Activated B cell treated with CpG ODN at 0.5 μM for 24 hours (primary cell): Measurements from ENCODE around the gene MFAP2. TPM values are rescaled to one million over a fixed set of nuclear protein-coding genes. Genes with fewer than 3 reads are reported as not detected.
A peak's percentile ranks its signal among the peaks of the same experiment; 100 is the strongest.

Source experiments
- ATAC-seq: fragments of 200-7000 bp; cut with Tn5 transposase; one replicate; pipeline ENCODE4 v1.10.0; 2021; ENCODE audit warnings: low read depth, mild to moderate bottlenecking, moderate library complexity
- CTCF ChIA-PET: fragments of 350-600 bp; sonication (Branson Sonifier 250); formaldehyde crosslinking; loops from one replicate; lab custom pipeline; 2021; ENCODE audit warnings: antibody characterized with exemption; lab: Charles Lee
- POLR2A ChIA-PET: fragments of 350-600 bp; sonication (Branson Sonifier 250); formaldehyde crosslinking; loops from one replicate; lab custom pipeline; 2021; ENCODE audit warnings: antibody characterized with exemption; lab: Charles Lee
- DNase-seq: peaks from one replicate; pipeline ENCODE4 v3.0.0; 2022
- H3K27ac Mint-ChIP-seq: one replicate; pipeline ENCODE4 v1.8.0; 2020; ENCODE audit warnings: mixed read lengths
- H3K27me3 Mint-ChIP-seq: one replicate; pipeline ENCODE4 v1.8.0; 2021; ENCODE audit warnings: mixed read lengths
- H3K36me3 Mint-ChIP-seq: one replicate; pipeline ENCODE4 v1.8.0; 2021; ENCODE audit warnings: low read depth, mixed read lengths
- H3K4me1 Mint-ChIP-seq: one replicate; pipeline ENCODE4 v1.8.0; 2021; ENCODE audit warnings: mixed read lengths
- H3K4me3 Mint-ChIP-seq: one replicate; pipeline ENCODE4 v1.8.0; 2020; ENCODE audit warnings: mild to moderate bottlenecking, mixed read lengths
- H3K9me3 Mint-ChIP-seq: one replicate; pipeline ENCODE4 v1.8.0; 2020; ENCODE audit warnings: mixed read lengths
- intact Hi-C: fragments of 100-400 bp; cut with micrococcal nuclease; formaldehyde crosslinking; loops from one replicate; pipeline ENCODE4 v1.15.1; 2024
- total RNA-seq: library from RNA; stranded (reverse); gene quantifications from 2 replicates; pipeline ENCODE4 v1.2.3, GENCODE V29; 2022
- TF ChIP-seq, protein P1 (sequence below): fragments of 200-600 bp; IDR thresholded peaks from one replicate; pipeline ENCODE4 v1.8.0; 2022; ENCODE audit warnings: antibody characterized with exemption, mild to moderate bottlenecking

Gene MFAP2, protein sequence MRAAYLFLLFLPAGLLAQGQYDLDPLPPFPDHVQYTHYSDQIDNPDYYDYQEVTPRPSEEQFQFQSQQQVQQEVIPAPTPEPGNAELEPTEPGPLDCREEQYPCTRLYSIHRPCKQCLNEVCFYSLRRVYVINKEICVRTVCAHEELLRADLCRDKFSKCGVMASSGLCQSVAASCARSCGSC
- not detected in 2 replicates for total RNA-seq

DNA sequence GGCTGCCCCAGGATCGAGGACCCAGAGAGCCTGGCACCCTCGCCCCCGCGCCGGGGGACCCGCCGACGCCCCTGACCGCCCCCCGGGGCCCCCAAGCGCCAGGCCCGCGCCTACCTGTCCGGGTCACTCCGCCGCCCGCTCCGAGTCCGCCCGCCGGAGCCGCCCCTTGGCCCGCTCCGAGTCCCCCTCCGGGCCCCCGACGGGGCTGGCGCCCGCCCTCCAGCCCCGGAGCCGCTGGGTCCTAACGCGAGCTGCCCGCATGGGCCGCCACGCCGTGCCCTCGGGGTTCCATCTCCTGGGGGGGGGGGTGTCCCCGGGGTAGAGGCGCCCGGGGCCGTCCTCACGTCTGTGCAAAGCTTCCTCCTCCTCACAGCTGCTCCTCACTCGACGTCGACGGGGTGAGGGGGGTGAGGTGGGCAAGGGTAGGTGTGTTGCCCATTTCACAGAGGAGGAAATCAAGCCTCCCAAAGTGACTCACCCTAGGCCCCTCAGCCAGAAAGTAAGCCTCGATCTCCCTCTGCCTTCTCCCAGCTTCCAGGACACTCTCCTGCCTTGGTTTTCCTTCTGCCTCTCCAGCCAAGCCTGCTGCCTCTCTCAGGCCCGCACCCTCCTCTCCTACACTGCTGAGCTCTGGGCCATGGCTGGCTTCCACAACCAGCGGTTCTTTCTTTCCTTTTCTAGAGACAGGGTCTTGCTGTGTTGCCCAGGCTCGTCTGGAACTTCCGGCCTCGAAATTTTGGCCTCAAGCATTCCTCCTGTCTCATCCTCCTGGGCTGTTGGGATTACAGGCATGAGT is at the start of gene MFAP2:
TSS of gene MFAP2 (minus strand) at position 148 of the 796 bp plus-strand sequence. CDS start 2,347 bp downstream, outside the sequence.
- ChIA-PET POLR2A (no interaction called here), CTCF (no interaction called here)
- TF ChIP-seq, protein P1, sequence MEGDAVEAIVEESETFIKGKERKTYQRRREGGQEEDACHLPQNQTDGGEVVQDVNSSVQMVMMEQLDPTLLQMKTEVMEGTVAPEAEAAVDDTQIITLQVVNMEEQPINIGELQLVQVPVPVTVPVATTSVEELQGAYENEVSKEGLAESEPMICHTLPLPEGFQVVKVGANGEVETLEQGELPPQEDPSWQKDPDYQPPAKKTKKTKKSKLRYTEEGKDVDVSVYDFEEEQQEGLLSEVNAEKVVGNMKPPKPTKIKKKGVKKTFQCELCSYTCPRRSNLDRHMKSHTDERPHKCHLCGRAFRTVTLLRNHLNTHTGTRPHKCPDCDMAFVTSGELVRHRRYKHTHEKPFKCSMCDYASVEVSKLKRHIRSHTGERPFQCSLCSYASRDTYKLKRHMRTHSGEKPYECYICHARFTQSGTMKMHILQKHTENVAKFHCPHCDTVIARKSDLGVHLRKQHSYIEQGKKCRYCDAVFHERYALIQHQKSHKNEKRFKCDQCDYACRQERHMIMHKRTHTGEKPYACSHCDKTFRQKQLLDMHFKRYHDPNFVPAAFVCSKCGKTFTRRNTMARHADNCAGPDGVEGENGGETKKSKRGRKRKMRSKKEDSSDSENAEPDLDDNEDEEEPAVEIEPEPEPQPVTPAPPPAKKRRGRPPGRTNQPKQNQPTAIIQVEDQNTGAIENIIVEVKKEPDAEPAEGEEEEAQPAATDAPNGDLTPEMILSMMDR: no peak
- H3K36me3 Mint-ChIP-seq: peaks cover 5% of the 10 kb centered on the region
- intact Hi-C loops: no loop called here
- H3K4me3 Mint-ChIP-seq: peak within 1 kb of the TSS; percentile 70
- ATAC-seq (peak; percentile 10), DNase-seq (no peak)
- H3K27ac Mint-ChIP-seq: no peak within 1 kb of the TSS
- no peaks in the 10 kb centered on the region for H3K9me3 Mint-ChIP-seq
- peaks cover 21% of the 10 kb centered on the region for H3K27me3 Mint-ChIP-seq
- H3K4me1 Mint-ChIP-seq: peaks cover 8% of the 10 kb centered on the region

DNA sequence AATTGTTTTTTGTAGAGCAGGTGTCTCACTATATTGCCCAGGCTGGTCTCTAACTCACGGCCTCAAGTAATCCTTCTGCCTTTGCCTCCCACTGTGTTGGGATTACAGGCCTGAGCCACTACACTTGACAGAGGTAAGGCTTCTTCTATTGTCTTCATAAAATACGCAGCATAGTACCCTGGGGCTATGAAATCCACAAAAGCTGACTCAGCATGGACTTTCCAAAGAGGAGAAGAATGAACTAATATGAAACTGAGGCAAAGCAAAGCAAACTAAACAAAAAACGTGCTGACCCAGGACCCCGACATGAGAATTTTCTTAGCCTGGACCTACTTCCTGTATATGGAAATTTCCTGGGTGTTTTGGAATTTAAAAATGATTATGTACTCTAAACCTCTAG is 49.8 kb upstream of the MFAP2 start:
- no peaks in the 10 kb centered on the region for H3K9me3 Mint-ChIP-seq
- H3K4me3 Mint-ChIP-seq: no peak overlapping the region
- intact Hi-C loops: no loop called here
- ATAC-seq: no peak
- no peak overlapping the region for H3K27ac Mint-ChIP-seq
- TF ChIP-seq, protein P1: no peak
- no peaks in the 10 kb centered on the region for H3K4me1 Mint-ChIP-seq
- ChIA-PET POLR2A (interaction anchor here (0.7 kb wide), 1 partner anchor 19 kb away, joined by 6 read pairs; no protein-coding TSS in a partner anchor), CTCF (no interaction called here)
- H3K27me3 Mint-ChIP-seq: no peaks in the 10 kb centered on the region
- DNase-seq: no peak
- H3K36me3 Mint-ChIP-seq: peaks cover 63% of the 10 kb centered on the region

DNA sequence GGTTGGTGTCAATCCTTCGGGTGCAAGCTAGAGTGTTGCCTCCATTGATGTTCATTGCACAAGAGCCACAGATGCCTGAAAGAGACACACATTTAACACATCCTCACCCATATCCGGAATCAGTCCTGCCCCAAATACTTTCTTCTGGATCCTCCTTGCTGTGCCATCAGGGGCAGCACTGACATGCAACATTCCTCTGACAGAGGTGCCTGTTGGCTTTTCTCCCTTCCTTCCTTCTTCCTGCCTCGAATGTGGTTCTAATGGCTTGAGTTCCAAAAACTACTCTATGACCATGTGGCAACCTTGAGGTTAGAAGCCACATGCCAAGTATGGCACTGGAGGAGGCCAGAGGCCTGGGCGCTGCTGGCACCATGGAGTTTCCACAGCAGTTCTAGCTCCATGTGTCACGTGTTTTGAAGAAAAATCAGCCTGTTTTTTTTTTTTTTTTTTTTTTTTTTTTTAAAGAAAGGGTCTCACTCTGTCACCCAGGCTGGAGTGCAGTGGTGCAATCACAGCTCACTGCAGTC is 48.3 kb upstream of the MFAP2 start:
- no peak overlapping the region for H3K27ac Mint-ChIP-seq
- H3K36me3 Mint-ChIP-seq: peaks cover 76% of the 10 kb centered on the region
- intact Hi-C loops: no loop called here
- POLR2A ChIA-PET: no interaction called here
- H3K4me1 Mint-ChIP-seq: no peaks in the 10 kb centered on the region
- TF ChIP-seq, protein P1: no peak
- ATAC-seq (no peak), DNase-seq (no peak)
- no peak overlapping the region for H3K4me3 Mint-ChIP-seq
- H3K27me3 Mint-ChIP-seq: no peaks in the 10 kb centered on the region
- CTCF ChIA-PET: no interaction called here
- no peaks in the 10 kb centered on the region for H3K9me3 Mint-ChIP-seq

DNA sequence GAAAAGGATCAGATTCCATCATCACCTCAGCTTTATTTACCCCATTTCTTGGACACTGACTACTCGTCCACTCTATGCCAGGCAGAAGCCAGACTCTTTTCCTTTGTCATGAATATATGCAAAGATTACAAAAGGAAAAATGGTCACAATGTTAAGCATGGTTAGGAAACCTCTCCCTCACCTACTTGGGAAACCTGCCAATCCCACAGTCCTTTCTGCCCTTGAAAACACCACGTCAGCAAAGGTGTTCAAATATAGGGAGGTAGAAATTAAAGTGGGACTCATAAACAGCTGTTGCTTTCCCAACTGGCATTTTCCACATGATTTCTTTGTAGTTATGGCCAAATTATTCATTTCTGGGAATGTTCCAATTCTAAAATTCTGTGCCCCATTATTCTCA is 47.5 kb upstream of the MFAP2 start:
- ChIA-PET CTCF (no interaction called here), POLR2A (no interaction called here)
- H3K4me1 Mint-ChIP-seq: peaks cover 2% of the 10 kb centered on the region
- ATAC-seq (no peak), DNase-seq (no peak)
- H3K4me3 Mint-ChIP-seq: no peak overlapping the region
- TF ChIP-seq, protein P1: no peak
- H3K27ac Mint-ChIP-seq: no peak overlapping the region
- peaks cover 79% of the 10 kb centered on the region for H3K36me3 Mint-ChIP-seq
- no peaks in the 10 kb centered on the region for H3K9me3 Mint-ChIP-seq
- intact Hi-C loops: no loop called here
- H3K27me3 Mint-ChIP-seq: no peaks in the 10 kb centered on the region

DNA sequence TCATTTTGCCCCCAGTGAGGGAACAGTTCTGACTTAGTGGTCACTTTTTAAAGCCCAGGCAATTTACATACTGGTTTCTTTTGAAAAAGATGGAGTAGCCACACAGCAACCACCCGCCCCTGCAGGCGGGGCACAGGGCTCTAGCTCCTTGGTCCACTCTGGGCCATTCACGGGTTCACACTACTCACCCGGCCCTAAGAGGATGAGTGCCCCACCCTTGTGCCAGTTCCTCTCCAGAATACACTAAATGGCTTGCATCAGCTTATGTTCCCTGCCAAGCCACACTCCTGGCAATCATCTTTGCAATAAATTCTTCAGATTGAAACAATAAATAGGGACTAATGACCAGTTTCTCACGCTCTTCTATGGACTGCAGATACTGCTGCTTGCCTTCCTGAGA is 47.0 kb upstream of the MFAP2 start:
- no peaks in the 10 kb centered on the region for H3K27me3 Mint-ChIP-seq
- no peak overlapping the region for H3K27ac Mint-ChIP-seq
- intact Hi-C loops: no loop called here
- H3K4me1 Mint-ChIP-seq: peaks cover 2% of the 10 kb centered on the region
- H3K9me3 Mint-ChIP-seq: no peaks in the 10 kb centered on the region
- ChIA-PET CTCF (no interaction called here), POLR2A (no interaction called here)
- TF ChIP-seq, protein P1: no peak
- H3K36me3 Mint-ChIP-seq: peaks cover 79% of the 10 kb centered on the region
- H3K4me3 Mint-ChIP-seq: no peak overlapping the region
- ATAC-seq (no peak), DNase-seq (no peak)
